ENCODE measurements around the gene MFNG.

DNA sequence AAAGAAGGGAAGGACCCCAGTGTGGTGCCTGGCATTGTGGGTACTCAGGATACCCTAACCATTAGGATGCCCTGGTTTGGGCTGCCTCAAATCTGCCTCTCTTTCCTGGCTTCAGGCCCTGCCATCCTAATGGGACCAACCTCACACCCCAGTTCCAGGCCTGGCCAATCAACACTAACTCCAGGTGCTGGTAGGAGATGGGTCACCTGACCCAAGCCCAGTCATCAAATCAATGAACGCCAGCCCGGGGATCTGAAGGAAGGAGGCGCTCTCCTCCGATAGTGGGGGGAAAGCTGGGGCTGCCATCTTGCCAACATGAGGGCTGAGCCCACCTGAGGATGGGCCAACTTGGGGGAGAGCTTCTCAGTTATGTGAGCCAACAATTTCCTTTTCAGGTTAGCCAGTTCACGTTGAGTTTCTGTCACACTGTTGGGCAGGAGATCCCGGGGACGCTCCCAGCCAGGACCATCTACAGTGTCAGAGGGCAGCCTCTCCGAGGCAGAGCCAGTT is 12.7 kb downstream of the MFNG start:
- TF ChIP-seq, protein P1, sequence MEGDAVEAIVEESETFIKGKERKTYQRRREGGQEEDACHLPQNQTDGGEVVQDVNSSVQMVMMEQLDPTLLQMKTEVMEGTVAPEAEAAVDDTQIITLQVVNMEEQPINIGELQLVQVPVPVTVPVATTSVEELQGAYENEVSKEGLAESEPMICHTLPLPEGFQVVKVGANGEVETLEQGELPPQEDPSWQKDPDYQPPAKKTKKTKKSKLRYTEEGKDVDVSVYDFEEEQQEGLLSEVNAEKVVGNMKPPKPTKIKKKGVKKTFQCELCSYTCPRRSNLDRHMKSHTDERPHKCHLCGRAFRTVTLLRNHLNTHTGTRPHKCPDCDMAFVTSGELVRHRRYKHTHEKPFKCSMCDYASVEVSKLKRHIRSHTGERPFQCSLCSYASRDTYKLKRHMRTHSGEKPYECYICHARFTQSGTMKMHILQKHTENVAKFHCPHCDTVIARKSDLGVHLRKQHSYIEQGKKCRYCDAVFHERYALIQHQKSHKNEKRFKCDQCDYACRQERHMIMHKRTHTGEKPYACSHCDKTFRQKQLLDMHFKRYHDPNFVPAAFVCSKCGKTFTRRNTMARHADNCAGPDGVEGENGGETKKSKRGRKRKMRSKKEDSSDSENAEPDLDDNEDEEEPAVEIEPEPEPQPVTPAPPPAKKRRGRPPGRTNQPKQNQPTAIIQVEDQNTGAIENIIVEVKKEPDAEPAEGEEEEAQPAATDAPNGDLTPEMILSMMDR (IDR thresholded peaks at IDR 0.05) = no peak
- TF ChIP-seq POLR2A (IDR thresholded peaks at IDR 0.05) (no peak), EP300 (IDR thresholded peaks at IDR 0.05) (no peak)
